ENCODE results near the gene GRK5.

DNA sequence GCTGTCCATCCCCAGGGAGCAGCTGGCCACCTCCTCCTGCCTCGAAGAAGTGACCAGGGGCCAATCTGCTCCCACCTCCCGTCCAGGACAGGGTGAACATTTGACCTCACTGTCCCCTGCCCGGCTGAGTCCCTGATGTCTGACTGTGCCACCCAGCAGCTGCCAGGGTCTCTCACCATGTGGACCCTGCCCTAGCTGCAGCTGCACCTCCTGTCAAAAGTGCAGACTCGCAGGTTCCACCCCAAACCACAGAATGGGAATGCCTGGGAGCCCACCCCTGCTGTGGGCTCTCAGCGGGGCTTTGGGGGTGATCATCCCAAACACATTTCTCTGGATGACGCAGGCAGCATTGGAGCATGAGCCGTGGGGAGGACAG, 249.1 kb downstream of the GRK5 start:
- TF ChIP-seq CTCF (IDR thresholded peaks at IDR 0.05; ENCODE audit: low read depth, low read length), result no peak
- TF ChIP-seq EZH2phosphoT487 (IDR thresholded peaks at IDR 0.05; ENCODE audit: low read depth), result no peak

Data from OCI-LY3 (cell line).